ENCODE measurements around the gene CENPP. TPM values are rescaled to one million over a fixed set of nuclear protein-coding genes. Genes with fewer than 3 reads are reported as not detected.

Gene CENPP
- total RNA-seq, 4 donors from 2014 or later, result 0.88 to 12.0 (median 4.3) TPM

DNA sequence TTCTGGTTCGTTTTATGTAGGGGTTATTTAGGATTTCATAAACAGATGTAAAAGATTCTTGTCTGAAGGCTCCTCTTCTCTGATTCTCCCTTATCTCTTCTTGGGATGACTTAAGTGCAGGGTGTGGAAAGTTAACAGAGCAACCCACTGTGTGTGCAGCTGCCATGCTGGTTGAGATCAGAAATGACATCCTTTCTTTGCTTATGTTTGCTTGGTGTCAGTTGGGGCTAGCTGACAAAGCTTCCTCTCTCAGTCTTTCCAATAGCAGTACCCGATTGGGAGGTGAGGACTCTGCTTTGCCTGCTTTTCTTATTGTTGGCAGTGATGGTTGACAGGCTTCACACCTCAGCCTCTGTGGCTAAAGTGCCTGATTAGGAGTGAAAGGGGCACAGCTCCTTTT is 52.1 kb downstream of the CENPP start:
- H3K27ac ChIP-seq, result peak overlapping the region in 1 of 2 donors; percentile 24
- no peaks in the 10 kb centered on the region for H3K36me3 ChIP-seq
- H3K4me3 ChIP-seq, result no peak overlapping the region
- intact Hi-C loops (cut with DNase I; ENCODE audit: low total_unique reads), result no loop called here
- peaks cover 0 to 9% of the 10 kb centered on the region in 2 donors for H3K9me3 ChIP-seq
- no peaks in the 10 kb centered on the region for H3K27me3 ChIP-seq
- TF ChIP-seq POLR2A (IDR thresholded peaks at IDR 0.05), result no peak
- TF ChIP-seq, protein P1, sequence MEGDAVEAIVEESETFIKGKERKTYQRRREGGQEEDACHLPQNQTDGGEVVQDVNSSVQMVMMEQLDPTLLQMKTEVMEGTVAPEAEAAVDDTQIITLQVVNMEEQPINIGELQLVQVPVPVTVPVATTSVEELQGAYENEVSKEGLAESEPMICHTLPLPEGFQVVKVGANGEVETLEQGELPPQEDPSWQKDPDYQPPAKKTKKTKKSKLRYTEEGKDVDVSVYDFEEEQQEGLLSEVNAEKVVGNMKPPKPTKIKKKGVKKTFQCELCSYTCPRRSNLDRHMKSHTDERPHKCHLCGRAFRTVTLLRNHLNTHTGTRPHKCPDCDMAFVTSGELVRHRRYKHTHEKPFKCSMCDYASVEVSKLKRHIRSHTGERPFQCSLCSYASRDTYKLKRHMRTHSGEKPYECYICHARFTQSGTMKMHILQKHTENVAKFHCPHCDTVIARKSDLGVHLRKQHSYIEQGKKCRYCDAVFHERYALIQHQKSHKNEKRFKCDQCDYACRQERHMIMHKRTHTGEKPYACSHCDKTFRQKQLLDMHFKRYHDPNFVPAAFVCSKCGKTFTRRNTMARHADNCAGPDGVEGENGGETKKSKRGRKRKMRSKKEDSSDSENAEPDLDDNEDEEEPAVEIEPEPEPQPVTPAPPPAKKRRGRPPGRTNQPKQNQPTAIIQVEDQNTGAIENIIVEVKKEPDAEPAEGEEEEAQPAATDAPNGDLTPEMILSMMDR (IDR thresholded peaks at IDR 0.05), result no peak
- DNase-seq, result no peak
- H3K4me1 ChIP-seq, result no peaks in the 10 kb centered on the region

DNA sequence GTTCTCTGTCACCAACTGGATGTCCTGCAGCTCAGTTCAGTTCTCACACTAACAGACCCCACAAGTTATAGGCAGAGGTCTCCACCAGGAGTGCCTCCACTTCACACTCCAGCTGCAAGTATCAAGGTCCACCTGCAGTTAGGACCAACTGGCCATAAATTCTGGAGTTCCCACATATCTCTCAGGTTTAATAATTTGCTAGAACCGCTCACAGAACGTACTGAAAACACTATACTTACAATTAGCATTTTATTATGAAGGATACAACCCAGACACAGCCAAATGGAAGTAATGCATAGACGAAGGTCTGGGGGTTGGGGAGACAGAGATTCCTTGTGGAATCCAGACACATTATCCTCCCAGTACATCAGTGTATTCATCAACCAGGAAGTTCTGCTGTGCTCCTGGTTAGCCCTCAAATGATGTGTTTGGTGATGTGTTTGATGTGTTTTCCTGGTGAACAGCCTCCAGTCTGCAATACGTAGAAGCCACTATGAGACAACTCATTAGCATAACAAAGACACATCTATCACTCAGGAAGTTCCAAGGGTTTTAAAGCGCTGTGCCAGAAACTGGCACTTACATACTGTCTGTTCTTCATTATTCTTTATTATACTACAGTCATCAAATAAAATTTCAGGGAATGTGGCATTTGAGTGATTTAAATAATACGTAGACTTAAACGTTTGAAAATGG is 53.3 kb downstream of the CENPP start:
- TF ChIP-seq, protein P1 (IDR thresholded peaks at IDR 0.05), result no peak
- TF ChIP-seq POLR2A (IDR thresholded peaks at IDR 0.05), result no peak
- no peak overlapping the region for H3K27ac ChIP-seq
- no peak overlapping the region for H3K4me3 ChIP-seq
- no peaks in the 10 kb centered on the region for H3K4me1 ChIP-seq
- no peaks in the 10 kb centered on the region for H3K36me3 ChIP-seq
- H3K9me3 ChIP-seq, result no peaks in the 10 kb centered on the region
- DNase-seq, result no peak
- H3K27me3 ChIP-seq, result no peaks in the 10 kb centered on the region
- intact Hi-C loops (cut with DNase I; ENCODE audit: low total_unique reads), result no loop called here

DNA sequence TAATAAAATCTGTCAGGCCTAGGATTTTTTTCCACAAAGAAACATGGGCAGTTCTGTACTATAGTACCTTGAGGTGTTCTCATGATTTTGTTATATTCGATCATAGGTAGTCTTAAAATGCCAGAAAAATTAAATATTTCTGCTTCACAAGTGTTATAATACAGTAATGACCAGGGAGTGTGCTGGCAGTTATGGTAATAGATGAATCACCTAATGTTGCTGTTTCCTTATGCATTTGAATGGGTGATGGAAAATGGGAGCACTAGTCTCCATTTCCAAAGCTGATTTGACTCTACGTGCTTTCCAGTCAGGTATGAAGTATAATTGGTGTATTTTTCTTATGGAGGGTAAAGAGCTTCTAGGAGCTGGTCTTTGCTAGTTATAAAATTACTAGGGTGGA is 54.9 kb downstream of the CENPP start:
- Histone ChIP-seq H3K27ac (no peak overlapping the region), H3K4me1 (peaks cover 0 to 9% of the 10 kb centered on the region in 2 donors), H3K27me3 (no peaks in the 10 kb centered on the region), H3K36me3 (no peaks in the 10 kb centered on the region), H3K9me3 (no peaks in the 10 kb centered on the region), H3K4me3 (no peak overlapping the region)
- no peak for DNase-seq
- TF ChIP-seq, protein P1 (IDR thresholded peaks at IDR 0.05), result no peak
- no peak for TF ChIP-seq POLR2A (IDR thresholded peaks at IDR 0.05)
- intact Hi-C loops (cut with DNase I; ENCODE audit: low total_unique reads), result no loop called here

DNA sequence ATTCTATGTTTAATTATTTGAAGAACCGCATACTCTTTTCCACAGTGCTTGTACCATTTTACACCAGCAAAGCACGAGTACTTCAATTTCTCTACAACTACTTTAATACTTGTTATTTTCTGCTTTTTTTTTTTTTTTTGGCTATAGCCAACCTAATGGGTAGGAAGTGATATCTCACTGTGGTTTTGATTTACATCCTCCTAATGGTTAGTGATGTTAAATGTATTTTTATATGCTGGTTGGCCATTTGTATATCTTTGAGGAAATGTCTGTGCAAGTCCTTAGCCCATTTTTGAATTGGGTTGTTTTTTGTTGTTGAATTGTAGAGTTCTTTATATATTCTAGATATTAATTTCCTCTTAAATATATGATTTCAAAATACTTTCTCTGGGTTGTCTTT is 56.0 kb downstream of the CENPP start:
- no peak for DNase-seq
- no peaks in the 10 kb centered on the region for H3K27me3 ChIP-seq
- intact Hi-C loops (cut with DNase I; ENCODE audit: low total_unique reads), result no loop called here
- TF ChIP-seq, protein P1 (IDR thresholded peaks at IDR 0.05), result no peak
- no peak for TF ChIP-seq POLR2A (IDR thresholded peaks at IDR 0.05)
- H3K27ac ChIP-seq, result no peak overlapping the region
- H3K4me3 ChIP-seq, result no peak overlapping the region
- no peaks in the 10 kb centered on the region for H3K36me3 ChIP-seq
- no peaks in the 10 kb centered on the region for H3K9me3 ChIP-seq
- H3K4me1 ChIP-seq, result peaks cover 0 to 9% of the 10 kb centered on the region in 2 donors

DNA sequence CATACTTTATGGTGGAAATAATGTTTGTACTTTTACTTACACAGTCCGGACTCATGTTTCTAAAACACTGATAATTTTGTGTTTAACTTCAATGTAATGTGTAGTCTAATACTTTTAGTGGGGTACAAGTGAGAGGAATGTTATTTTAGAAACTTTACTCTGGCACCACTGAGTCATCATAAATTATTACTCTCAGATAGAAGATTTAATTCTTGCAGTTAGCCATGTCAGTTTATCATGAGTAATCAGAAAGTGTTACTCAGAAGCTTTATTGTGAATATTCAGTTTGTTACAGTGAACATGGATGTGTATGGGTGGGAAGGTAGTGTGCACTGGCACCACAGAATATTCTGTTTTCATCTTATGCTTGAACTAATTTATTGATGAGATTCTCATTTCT is 58.6 kb downstream of the CENPP start:
- intact Hi-C loops (cut with DNase I; ENCODE audit: low total_unique reads), result no loop called here
- TF ChIP-seq, protein P1 (IDR thresholded peaks at IDR 0.05), result no peak
- TF ChIP-seq POLR2A (IDR thresholded peaks at IDR 0.05), result no peak
- H3K27ac ChIP-seq, result peak overlapping the region; percentile 62 to 73
- H3K4me1 ChIP-seq, result peaks cover 0 to 9% of the 10 kb centered on the region in 2 donors
- H3K36me3 ChIP-seq, result no peaks in the 10 kb centered on the region
- no peaks in the 10 kb centered on the region for H3K9me3 ChIP-seq
- H3K27me3 ChIP-seq, result no peaks in the 10 kb centered on the region
- no peak for DNase-seq
- H3K4me3 ChIP-seq, result no peak overlapping the region
